RCC 7860 (cell line): ENCODE data around the gene STK32C.
A peak's percentile ranks its signal among the peaks of the same experiment; 100 is the strongest.
"Not testable (repeated sequence)": the region's sequence is repeated elsewhere in the genome, so short reads cannot be mapped to it uniquely, and the experiment has no call there.

Experiments
- DNase-seq: peaks from one replicate; pipeline ENCODE4 v3.0.0-alpha.2; 2015; ENCODE audit warnings: low spot score
- FAIRE-seq: peaks from 2 replicates; lab custom pipeline; 2012; peaks lifted over from hg19 to GRCh38; lab: Jason Lieb, UNC

STK32C gene

GRCh38 chr10:132270256-132270655, 37.5 kb downstream of the STK32C start:
- DNase-seq (no peak), FAIRE-seq (no peak)

- DNase-seq (no peak), FAIRE-seq (no peak)
Observed at GRCh38 chr10:132269266-132270230, 38.2 kb downstream of the STK32C start.

- FAIRE-seq, DNase-seq: not testable (repeated sequence)
Observed at GRCh38 chr10:132267916-132268315, 39.8 kb downstream of the STK32C start.

GRCh38 chr10:132266594-132267161, 41.1 kb downstream of the STK32C start:
- DNase-seq (no peak), FAIRE-seq (no peak)

- no peak for DNase-seq
- no peak for FAIRE-seq
Observed at GRCh38 chr10:132265890-132266496, 41.8 kb downstream of the STK32C start.

- no peak for DNase-seq
- FAIRE-seq, result no peak
Observed at GRCh38 chr10:132264966-132265889, 42.5 kb downstream of the STK32C start.

- FAIRE-seq, result no peak
- DNase-seq, result no peak
Observed at GRCh38 chr10:132264306-132264950, 43.3 kb downstream of the STK32C start.

- FAIRE-seq (no peak), DNase-seq (no peak)
Observed at GRCh38 chr10:132263866-132264265, 43.9 kb downstream of the STK32C start.

GRCh38 chr10:132259702-132260482, 47.9 kb downstream of the STK32C start:
- no peak for DNase-seq
- no peak for FAIRE-seq

GRCh38 chr10:132258423-132258822, 49.3 kb downstream of the STK32C start:
- FAIRE-seq (no peak), DNase-seq (no peak)

GRCh38 chr10:132257907-132258306, 49.8 kb downstream of the STK32C start:
- DNase-seq, result no peak
- FAIRE-seq, result no peak

- FAIRE-seq, result no peak
- DNase-seq, result peak; percentile 39
Observed at GRCh38 chr10:132257271-132257670, 50.5 kb downstream of the STK32C start.

GRCh38 chr10:132256866-132257265, 50.9 kb downstream of the STK32C start:
- DNase-seq, result no peak
- no peak for FAIRE-seq

GRCh38 chr10:132255489-132256344, 52.0 kb downstream of the STK32C start:
- FAIRE-seq (no peak), DNase-seq (no peak)

- DNase-seq, result no peak
- FAIRE-seq, result no peak
Observed at GRCh38 chr10:132254841-132255240, 52.9 kb downstream of the STK32C start.

- FAIRE-seq (no peak), DNase-seq (no peak)
Observed at GRCh38 chr10:132253092-132253687, 54.6 kb downstream of the STK32C start.

GRCh38 chr10:132252412-132252811, 55.3 kb downstream of the STK32C start:
- no peak for DNase-seq
- FAIRE-seq, result no peak

GRCh38 chr10:132251928-132252327, 55.8 kb downstream of the STK32C start:
- DNase-seq (no peak), FAIRE-seq (no peak)
